T-helper 1 cell (primary cell): Measurements from ENCODE around the gene PRPF19.

Source experiments
- DNase-seq, 5 donors: peaks; one replicate each; pipeline ENCODE4 v3.0.0-alpha.2; 2012 to 2020

PRPF19 gene

GRCh38 chr11:60937144-60937527, 30.8 kb upstream of the PRPF19 start:
- DNase-seq: no peak

GRCh38 chr11:60936467-60937143, 30.2 kb upstream of the PRPF19 start:
- DNase-seq: no peak

- DNase-seq: no peak
Measured at GRCh38 chr11:60935676-60936442, 29.5 kb upstream of the PRPF19 start.

GRCh38 chr11:60934790-60935605, 28.6 kb upstream of the PRPF19 start:
- DNase-seq: no peak

GRCh38 chr11:60934124-60934789, 27.9 kb upstream of the PRPF19 start:
- DNase-seq: no peak

- no peak for DNase-seq
Measured at GRCh38 chr11:60933416-60934123, 27.2 kb upstream of the PRPF19 start.

- no peak for DNase-seq
Measured at GRCh38 chr11:60932605-60933356, 26.4 kb upstream of the PRPF19 start.

GRCh38 chr11:60931917-60932316, 25.5 kb upstream of the PRPF19 start:
- DNase-seq: no peak

- DNase-seq: no peak
Measured at GRCh38 chr11:60930394-60930793, 24.0 kb upstream of the PRPF19 start.

GRCh38 chr11:60929764-60930163, 23.4 kb upstream of the PRPF19 start:
- DNase-seq: no peak

- DNase-seq: no peak
Measured at GRCh38 chr11:60928563-60929001, 22.2 kb upstream of the PRPF19 start.

GRCh38 chr11:60927600-60927999, 21.2 kb upstream of the PRPF19 start:
- no peak for DNase-seq

GRCh38 chr11:60927061-60927592, 20.7 kb upstream of the PRPF19 start:
- DNase-seq: no peak

- DNase-seq: no peak
Measured at GRCh38 chr11:60926500-60926899, 20.1 kb upstream of the PRPF19 start.

- no peak for DNase-seq
Measured at GRCh38 chr11:60925868-60926267, 19.5 kb upstream of the PRPF19 start.

- no peak for DNase-seq
Measured at GRCh38 chr11:60924906-60925853, 18.8 kb upstream of the PRPF19 start.

GRCh38 chr11:60924110-60924905, 17.9 kb upstream of the PRPF19 start, which contains the start of gene TMEM132A:
Gene TMEM132A, plus strand, starts transcription at chr11:60924460. Its CDS starts 174 bp downstream, at chr11:60924634.
- DNase-seq: no peak

- DNase-seq: no peak
Measured at GRCh38 chr11:60923800-60924109, 17.4 kb upstream of the PRPF19 start.

GRCh38 chr11:60923326-60923725, 16.9 kb upstream of the PRPF19 start:
- DNase-seq: no peak
